Measurements from ENCODE around the gene CRTC3.
A peak's percentile ranks its signal among the peaks of the same experiment; 100 is the strongest.

- TF ChIP-seq, protein P1, sequence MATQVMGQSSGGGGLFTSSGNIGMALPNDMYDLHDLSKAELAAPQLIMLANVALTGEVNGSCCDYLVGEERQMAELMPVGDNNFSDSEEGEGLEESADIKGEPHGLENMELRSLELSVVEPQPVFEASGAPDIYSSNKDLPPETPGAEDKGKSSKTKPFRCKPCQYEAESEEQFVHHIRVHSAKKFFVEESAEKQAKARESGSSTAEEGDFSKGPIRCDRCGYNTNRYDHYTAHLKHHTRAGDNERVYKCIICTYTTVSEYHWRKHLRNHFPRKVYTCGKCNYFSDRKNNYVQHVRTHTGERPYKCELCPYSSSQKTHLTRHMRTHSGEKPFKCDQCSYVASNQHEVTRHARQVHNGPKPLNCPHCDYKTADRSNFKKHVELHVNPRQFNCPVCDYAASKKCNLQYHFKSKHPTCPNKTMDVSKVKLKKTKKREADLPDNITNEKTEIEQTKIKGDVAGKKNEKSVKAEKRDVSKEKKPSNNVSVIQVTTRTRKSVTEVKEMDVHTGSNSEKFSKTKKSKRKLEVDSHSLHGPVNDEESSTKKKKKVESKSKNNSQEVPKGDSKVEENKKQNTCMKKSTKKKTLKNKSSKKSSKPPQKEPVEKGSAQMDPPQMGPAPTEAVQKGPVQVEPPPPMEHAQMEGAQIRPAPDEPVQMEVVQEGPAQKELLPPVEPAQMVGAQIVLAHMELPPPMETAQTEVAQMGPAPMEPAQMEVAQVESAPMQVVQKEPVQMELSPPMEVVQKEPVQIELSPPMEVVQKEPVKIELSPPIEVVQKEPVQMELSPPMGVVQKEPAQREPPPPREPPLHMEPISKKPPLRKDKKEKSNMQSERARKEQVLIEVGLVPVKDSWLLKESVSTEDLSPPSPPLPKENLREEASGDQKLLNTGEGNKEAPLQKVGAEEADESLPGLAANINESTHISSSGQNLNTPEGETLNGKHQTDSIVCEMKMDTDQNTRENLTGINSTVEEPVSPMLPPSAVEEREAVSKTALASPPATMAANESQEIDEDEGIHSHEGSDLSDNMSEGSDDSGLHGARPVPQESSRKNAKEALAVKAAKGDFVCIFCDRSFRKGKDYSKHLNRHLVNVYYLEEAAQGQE (IDR thresholded peaks at IDR 0.05; ENCODE audit: borderline replicate concordance in 1 of 2, low read depth in 1 of 2, low read length in 2 of 2), result peak in 1 of 2 experiments; percentile 82; a peak in 2 of 4 replicates
- TF ChIP-seq NFYB (CRISPR knock-in tag; IDR thresholded peaks at IDR 0.05) (no peak), ZNF362 (CRISPR knock-in tag; IDR thresholded peaks at IDR 0.05; ENCODE audit: borderline replicate concordance) (peak; percentile 90; the same call in 1 of the 2 replicates)
- TF ChIP-seq, protein P2, sequence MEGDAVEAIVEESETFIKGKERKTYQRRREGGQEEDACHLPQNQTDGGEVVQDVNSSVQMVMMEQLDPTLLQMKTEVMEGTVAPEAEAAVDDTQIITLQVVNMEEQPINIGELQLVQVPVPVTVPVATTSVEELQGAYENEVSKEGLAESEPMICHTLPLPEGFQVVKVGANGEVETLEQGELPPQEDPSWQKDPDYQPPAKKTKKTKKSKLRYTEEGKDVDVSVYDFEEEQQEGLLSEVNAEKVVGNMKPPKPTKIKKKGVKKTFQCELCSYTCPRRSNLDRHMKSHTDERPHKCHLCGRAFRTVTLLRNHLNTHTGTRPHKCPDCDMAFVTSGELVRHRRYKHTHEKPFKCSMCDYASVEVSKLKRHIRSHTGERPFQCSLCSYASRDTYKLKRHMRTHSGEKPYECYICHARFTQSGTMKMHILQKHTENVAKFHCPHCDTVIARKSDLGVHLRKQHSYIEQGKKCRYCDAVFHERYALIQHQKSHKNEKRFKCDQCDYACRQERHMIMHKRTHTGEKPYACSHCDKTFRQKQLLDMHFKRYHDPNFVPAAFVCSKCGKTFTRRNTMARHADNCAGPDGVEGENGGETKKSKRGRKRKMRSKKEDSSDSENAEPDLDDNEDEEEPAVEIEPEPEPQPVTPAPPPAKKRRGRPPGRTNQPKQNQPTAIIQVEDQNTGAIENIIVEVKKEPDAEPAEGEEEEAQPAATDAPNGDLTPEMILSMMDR (CRISPR knock-in tag; IDR thresholded peaks at IDR 0.05), result no peak
These were observed 39.8 kb upstream of the CRTC3 start for GRCh38 chr15:90489944-90490343.
